Neural cell (in vitro differentiated cells): ENCODE results near the gene GON4L. TPM values are rescaled to one million over a fixed set of nuclear protein-coding genes. Genes with fewer than 3 reads are reported as not detected.

Source experiments
- H2AFZ ChIP-seq: fragments of 200-600, 300-800 bp; sonication (generic), shearing (Covaris generic); 2 replicates; pipeline ENCODE4 v1.6.0; 2014; ENCODE audit warnings: low read depth, mild to moderate bottlenecking, antibody characterized with exemption, low read length, moderate library complexity
- H3F3A ChIP-seq: fragments of 200-600 bp; shearing (Covaris generic); 2 replicates; pipeline ENCODE4 v1.6.1; 2016; ENCODE audit warnings: mild to moderate bottlenecking, moderate library complexity, mixed read lengths, antibody characterized with exemption, low read length; ENCODE audit not compliant: insufficient read depth, poor library complexity, severe bottlenecking
- H3K27ac ChIP-seq: fragments of 200-600, 300-800 bp; sonication (generic), shearing (Covaris generic); 2 replicates; pipeline ENCODE4 v1.5.1; 2014; ENCODE audit warnings: mild to moderate bottlenecking, low read length, moderate library complexity
- H3K27me3 ChIP-seq: fragments of 300-800, 200-600 bp; sonication (generic), shearing (Covaris generic); 2 replicates; pipeline ENCODE4 v1.6.0; 2014; ENCODE audit warnings: mild to moderate bottlenecking, low read depth, low read length, moderate library complexity; ENCODE audit not compliant: insufficient read depth
- H3K36me3 ChIP-seq: fragments of 300-800, 200-600 bp; sonication (generic), shearing (Covaris generic); 2 replicates; pipeline ENCODE4 v1.5.1; 2014; ENCODE audit warnings: mild to moderate bottlenecking, antibody characterized with exemption, low read length, moderate library complexity; ENCODE audit not compliant: insufficient read depth
- H3K4me2 ChIP-seq: fragments of 300-800, 200-600 bp; sonication (generic), shearing (Covaris generic); 2 replicates; pipeline ENCODE4 v1.6.0; 2014; ENCODE audit warnings: mild to moderate bottlenecking, low read length
- H3K4me3 ChIP-seq: fragments of 300-800, 200-600 bp; sonication (generic), shearing (Covaris generic); 2 replicates; pipeline ENCODE4 v1.5.1; 2014; ENCODE audit warnings: mild to moderate bottlenecking, low read length, moderate library complexity
- H3K79me2 ChIP-seq: fragments of 200-600 bp; shearing (Covaris generic); replicated peaks from 2 replicates; pipeline ENCODE4 v1.6.0; 2014; ENCODE audit warnings: mild to moderate bottlenecking, low read length, moderate library complexity; ENCODE audit not compliant: insufficient read depth
- H3K9ac ChIP-seq: fragments of 300-800, 200-600 bp; sonication (generic), shearing (Covaris generic); 2 replicates; pipeline ENCODE4 v1.6.1; 2016; ENCODE audit warnings: mild to moderate bottlenecking, low read length, mixed read lengths
- H3K9me2 ChIP-seq: fragments of 200-600 bp; shearing (Covaris generic); 2 replicates; pipeline ENCODE4 v1.6.1; 2016; ENCODE audit warnings: mild to moderate bottlenecking, low read length, mixed read lengths; ENCODE audit not compliant: insufficient read depth
- H3K9me3 ChIP-seq: fragments of 200-600, 300-800 bp; sonication (generic), shearing (Covaris generic); 2 replicates; pipeline ENCODE4 v1.6.1; 2016; ENCODE audit warnings: mild to moderate bottlenecking, mixed run types, low read length, moderate library complexity, mixed read lengths
- H4K20me1 ChIP-seq: fragments of 200-600 bp; shearing (Covaris generic); 2 replicates; pipeline ENCODE4 v1.6.1; 2016; ENCODE audit warnings: mild to moderate bottlenecking, mixed run types; ENCODE audit not compliant: insufficient read depth
- EP300 ChIP-seq: fragments of 450-650 bp; conservative IDR thresholded peaks from 2 replicates; pipeline ENCODE4 v1.6.1; 2014; ENCODE audit warnings: antibody characterized with exemption, mild to moderate bottlenecking, moderate library complexity; ENCODE audit not compliant: poor library complexity, severe bottlenecking
- EZH2 ChIP-seq: fragments of 200-600, 300-800 bp; shearing (Covaris generic), sonication (generic); IDR thresholded peaks from 2 replicates; pipeline ENCODE4 v1.6.1; 2014; ENCODE audit warnings: antibody characterized with exemption, low read length, borderline replicate concordance, mild to moderate bottlenecking; ENCODE audit not compliant: insufficient read depth, poor library complexity, severe bottlenecking
- MXI1 ChIP-seq: fragments of 450-650 bp; conservative IDR thresholded peaks from 2 replicates; pipeline ENCODE4 v1.6.1; 2014; ENCODE audit warnings: antibody characterized with exemption, mild to moderate bottlenecking; ENCODE audit not compliant: poor library complexity, severe bottlenecking
- POLR2AphosphoS5 ChIP-seq: IDR thresholded peaks from 2 replicates; pipeline ENCODE4 v1.6.1; 2012
- RAD21 ChIP-seq: fragments of 450-650 bp; conservative IDR thresholded peaks from 2 replicates; pipeline ENCODE4 v1.6.1; 2014; ENCODE audit warnings: antibody characterized with exemption, mild to moderate bottlenecking, moderate library complexity
- REST ChIP-seq: IDR thresholded peaks from 2 replicates; pipeline ENCODE4 v1.6.1; 2012; ENCODE audit warnings: borderline replicate concordance
- SMC3 ChIP-seq: fragments of 450-650 bp; conservative IDR thresholded peaks from 2 replicates; pipeline ENCODE4 v1.6.1; 2014; ENCODE audit warnings: antibody characterized with exemption, mild to moderate bottlenecking, moderate library complexity; ENCODE audit not compliant: poor library complexity
- TAF1 ChIP-seq: IDR thresholded peaks from 2 replicates; pipeline ENCODE4 v1.6.1; 2012; ENCODE audit warnings: low read depth
- polyA plus RNA-seq: library from polyadenylated mRNA; depleted of rRNA; stranded (reverse); fragments of >200 nt; gene quantifications from 2 replicates; pipeline ENCODE4 v1.2.3, GENCODE V29; 2014
- TF ChIP-seq, protein P1 (sequence below): fragments of 450-650 bp; IDR thresholded peaks from 2 replicates; pipeline ENCODE4 v1.5.1; 2014; ENCODE audit warnings: antibody characterized with exemption, mild to moderate bottlenecking, moderate library complexity; ENCODE audit not compliant: poor library complexity, severe bottlenecking

Gene GON4L
- polyA plus RNA-seq, 1 donor from 2014 or later = 30.2 TPM

DNA sequence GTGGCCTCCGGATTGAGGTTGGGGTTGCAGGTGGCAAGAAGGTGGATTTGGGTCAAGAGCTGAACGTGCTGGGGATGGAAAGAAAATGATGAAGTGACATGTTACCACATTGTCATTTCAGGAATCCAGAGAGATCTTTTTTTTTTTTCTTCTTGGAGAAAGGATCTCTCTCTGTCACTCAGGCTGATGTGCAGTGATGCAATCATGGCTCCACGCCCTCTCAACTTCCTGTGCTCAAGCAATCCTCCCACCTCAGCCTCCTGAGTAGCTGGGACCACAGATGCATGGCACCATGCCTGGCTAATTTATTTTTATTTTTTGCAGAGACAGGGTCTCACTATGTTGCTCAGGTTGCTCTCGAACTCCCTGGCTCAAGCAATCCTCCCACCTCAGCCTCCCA lies 80.6 kb downstream of the GON4L start:
- H3K27ac ChIP-seq = no peak overlapping the region
- no peak overlapping the region for H3K4me3 ChIP-seq
- H4K20me1 ChIP-seq = no peaks in the 10 kb centered on the region
- H3K9ac ChIP-seq = no peak overlapping the region
- no peak overlapping the region for H3K4me2 ChIP-seq
- no peak overlapping the region for H2AFZ ChIP-seq
- no peaks in the 10 kb centered on the region for H3F3A ChIP-seq
- H3K9me3 ChIP-seq = no peaks in the 10 kb centered on the region
- H3K36me3 ChIP-seq = no peaks in the 10 kb centered on the region
- no peaks in the 10 kb centered on the region for H3K27me3 ChIP-seq
- H3K79me2 ChIP-seq = no peaks in the 10 kb centered on the region
- H3K9me2 ChIP-seq = no peaks in the 10 kb centered on the region
- TF ChIP-seq SMC3 (no peak), RAD21 (no peak), POLR2AphosphoS5 (no peak), EP300 (no peak), REST (no peak), TAF1 (no peak), MXI1 (no peak), EZH2 (no peak)
- TF ChIP-seq, protein P1, sequence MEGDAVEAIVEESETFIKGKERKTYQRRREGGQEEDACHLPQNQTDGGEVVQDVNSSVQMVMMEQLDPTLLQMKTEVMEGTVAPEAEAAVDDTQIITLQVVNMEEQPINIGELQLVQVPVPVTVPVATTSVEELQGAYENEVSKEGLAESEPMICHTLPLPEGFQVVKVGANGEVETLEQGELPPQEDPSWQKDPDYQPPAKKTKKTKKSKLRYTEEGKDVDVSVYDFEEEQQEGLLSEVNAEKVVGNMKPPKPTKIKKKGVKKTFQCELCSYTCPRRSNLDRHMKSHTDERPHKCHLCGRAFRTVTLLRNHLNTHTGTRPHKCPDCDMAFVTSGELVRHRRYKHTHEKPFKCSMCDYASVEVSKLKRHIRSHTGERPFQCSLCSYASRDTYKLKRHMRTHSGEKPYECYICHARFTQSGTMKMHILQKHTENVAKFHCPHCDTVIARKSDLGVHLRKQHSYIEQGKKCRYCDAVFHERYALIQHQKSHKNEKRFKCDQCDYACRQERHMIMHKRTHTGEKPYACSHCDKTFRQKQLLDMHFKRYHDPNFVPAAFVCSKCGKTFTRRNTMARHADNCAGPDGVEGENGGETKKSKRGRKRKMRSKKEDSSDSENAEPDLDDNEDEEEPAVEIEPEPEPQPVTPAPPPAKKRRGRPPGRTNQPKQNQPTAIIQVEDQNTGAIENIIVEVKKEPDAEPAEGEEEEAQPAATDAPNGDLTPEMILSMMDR = no peak

DNA sequence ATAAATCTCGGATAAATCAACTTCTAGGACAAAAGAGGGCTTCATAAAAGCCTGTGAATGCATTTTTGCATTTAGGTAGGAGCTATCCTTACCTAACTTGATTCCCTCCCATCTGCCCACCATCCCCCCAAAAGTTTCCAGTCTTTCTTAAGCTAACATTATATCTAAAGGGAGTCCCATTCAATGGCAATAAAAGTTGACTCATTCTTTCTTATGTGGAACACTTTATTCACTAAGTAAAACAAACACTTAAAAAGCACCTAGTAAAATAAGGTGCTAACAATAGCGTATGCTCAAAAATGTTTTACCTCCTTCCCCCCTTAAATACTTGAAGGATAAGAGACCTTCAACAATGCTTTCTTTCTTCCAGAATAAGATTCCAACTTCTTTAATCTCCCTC lies 83.8 kb downstream of the GON4L start:
- no peaks in the 10 kb centered on the region for H3K9me3 ChIP-seq
- no peaks in the 10 kb centered on the region for H3F3A ChIP-seq
- H4K20me1 ChIP-seq = no peaks in the 10 kb centered on the region
- no peaks in the 10 kb centered on the region for H3K36me3 ChIP-seq
- no peaks in the 10 kb centered on the region for H3K9me2 ChIP-seq
- no peak overlapping the region for H2AFZ ChIP-seq
- TF ChIP-seq REST (no peak), POLR2AphosphoS5 (no peak), MXI1 (no peak), RAD21 (no peak), EZH2 (no peak), TAF1 (no peak), SMC3 (no peak), EP300 (no peak)
- TF ChIP-seq, protein P1 = no peak
- no peak overlapping the region for H3K4me3 ChIP-seq
- H3K9ac ChIP-seq = no peak overlapping the region
- no peaks in the 10 kb centered on the region for H3K79me2 ChIP-seq
- no peak overlapping the region for H3K27ac ChIP-seq
- no peak overlapping the region for H3K4me2 ChIP-seq
- H3K27me3 ChIP-seq = no peaks in the 10 kb centered on the region
